ENCODE data around the gene KRT82.

- no peak for TF ChIP-seq CTCF (IDR thresholded peaks at IDR 0.05; ENCODE audit: low read length)
- TF ChIP-seq EZH2 (optimal IDR thresholded peaks at IDR 0.05; ENCODE audit: low read depth, low read length): no peak
Measured at GRCh38 chr12:52354200-52354599, 51.9 kb downstream of the KRT82 start.
